Raji (cell line): ENCODE measurements around the gene KIAA0513.

Experiments used
- POLR2A ChIP-seq: IDR thresholded peaks from 2 replicates; pipeline ENCODE4 v1.6.1; 2011; ENCODE audit warnings: low read depth, low read length, control low read depth; ENCODE audit not compliant: insufficient read depth

Gene KIAA0513

DNA sequence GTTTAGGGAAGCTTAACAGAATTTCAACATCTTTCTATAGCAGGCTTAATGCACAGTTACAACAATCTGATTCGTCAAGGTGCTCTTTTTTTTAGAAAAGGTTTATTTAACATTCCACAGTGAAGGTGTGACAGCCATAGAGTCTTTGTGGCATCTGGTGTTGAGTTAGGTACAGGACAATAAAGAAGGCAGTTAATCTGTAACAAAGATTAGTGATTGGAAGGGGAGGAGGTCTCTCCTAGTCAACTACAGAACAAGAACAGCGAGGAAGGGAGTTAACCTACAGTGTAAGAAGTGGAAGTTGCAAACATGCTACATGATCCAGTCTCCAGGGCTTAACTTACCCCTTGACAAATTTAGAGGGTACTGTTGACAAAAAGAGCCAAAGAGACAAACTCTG, 13.3 kb upstream of the KIAA0513 start:
- no peak for TF ChIP-seq POLR2A

- no peak for TF ChIP-seq POLR2A
Observed at GRCh38 chr16:85015481-85016187, 12.0 kb upstream of the KIAA0513 start.

DNA sequence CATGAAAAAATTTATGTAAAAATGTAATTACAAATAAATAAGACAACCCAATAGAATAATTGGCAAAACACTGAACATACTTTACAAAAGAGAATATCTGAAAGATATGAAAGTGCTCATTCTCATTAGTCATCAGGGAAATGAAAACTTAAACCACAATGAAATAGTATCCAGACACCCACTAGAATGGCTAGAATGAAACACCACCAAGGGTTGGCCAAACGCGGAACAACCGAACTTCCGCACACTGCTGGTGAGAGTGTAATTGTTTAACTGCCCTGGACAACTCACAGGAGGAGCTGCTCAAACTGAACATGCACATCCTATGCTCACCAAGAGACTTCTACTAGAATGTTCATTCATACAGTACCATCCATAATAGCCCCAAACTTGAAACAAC, 10.4 kb upstream of the KIAA0513 start:
- TF ChIP-seq POLR2A: no peak

DNA sequence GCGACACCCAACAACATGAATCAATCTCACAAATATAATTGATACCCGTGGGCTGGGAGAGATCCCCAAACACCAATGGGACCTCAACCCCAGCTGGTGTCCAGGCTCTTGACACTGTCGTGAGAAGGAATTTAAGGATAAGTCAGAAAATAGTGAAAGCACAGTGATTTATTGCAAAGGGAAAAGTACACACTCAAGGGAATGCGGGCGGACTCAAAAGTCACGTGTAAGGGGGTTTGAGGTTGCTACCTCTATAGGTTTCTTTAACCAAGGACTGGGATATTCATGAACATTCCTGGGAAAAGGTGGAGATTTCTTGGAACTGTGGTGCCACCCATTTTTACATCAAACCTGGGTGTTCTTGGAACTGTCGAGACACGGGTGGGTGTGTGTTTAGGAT, 10.0 kb upstream of the KIAA0513 start:
- no peak for TF ChIP-seq POLR2A

GRCh38 chr16:85018529-85019236, 8.9 kb upstream of the KIAA0513 start:
- TF ChIP-seq POLR2A: no peak

- TF ChIP-seq POLR2A: no peak
Observed at GRCh38 chr16:85019659-85020245, 7.8 kb upstream of the KIAA0513 start.

DNA sequence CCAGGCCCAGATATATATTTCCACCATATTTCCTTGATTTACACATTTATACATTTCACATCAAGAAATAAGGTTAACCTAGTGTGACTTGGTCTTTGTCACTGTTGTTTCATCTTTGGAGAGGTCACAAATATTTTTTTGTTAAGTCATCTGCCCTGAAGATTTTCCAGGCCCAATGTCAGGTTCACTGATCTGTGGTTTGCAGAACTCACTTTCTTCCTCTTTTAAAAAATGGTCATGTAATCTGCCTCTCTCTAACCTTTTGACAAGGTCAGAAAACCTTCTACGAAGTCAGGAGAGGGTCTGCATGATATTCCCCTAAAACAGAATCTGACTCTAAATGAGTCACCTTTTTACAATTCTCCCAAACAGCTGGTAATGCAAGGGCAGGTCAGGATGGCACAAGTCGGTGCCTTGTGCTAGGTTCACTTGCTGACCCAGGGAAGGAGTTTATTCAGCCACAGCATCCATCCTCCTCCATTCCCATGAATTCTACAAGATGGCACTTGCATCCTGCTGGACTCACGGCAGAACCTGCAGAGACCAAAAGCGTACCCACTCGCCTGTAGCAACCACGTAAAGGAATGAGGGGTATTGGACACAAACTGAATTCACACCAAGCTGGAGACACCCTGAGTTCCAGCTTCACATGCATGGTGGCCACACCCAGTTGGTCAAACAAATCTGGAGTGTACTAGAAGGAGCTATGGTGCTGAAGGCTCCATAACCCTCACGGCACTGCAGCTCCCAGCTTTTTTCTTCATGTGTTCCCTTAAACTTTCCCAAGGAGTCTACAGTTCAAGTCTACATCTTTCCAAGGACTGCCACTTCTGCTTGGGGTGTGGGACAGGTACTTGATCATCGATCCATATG, 1.6 kb upstream of the KIAA0513 start:
- no peak for TF ChIP-seq POLR2A

GRCh38 chr16:85026703-85027102, 892 bp upstream of the KIAA0513 start:
- TF ChIP-seq POLR2A: no peak

GRCh38 chr16:85027958-85028684, 526 bp downstream of the KIAA0513 start:
- no peak for TF ChIP-seq POLR2A

GRCh38 chr16:85028685-85029407, 1.3 kb downstream of the KIAA0513 start:
- TF ChIP-seq POLR2A: no peak

- TF ChIP-seq POLR2A: no peak
Observed at GRCh38 chr16:85029408-85029784, 1.8 kb downstream of the KIAA0513 start.

DNA sequence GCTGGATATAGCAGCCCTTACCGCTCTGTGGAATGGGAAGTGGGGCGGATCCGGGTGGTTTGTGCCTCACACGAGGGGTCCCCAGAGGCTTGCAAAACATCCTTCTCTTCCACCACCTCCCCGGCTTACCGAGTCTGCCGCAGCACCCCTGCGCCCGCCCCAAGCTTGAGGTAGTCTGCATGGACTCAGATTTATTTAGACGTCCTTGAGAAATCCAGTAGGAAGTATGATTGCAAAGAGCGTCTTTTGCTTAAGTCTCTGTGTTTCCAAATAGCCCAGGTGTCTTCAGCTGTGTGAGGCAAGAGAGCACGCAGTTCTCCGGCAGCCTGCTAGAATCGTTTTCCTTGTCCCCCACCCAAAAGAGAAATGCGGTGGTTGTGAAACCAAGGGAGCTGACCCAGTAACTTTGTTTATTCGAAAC, 2.4 kb downstream of the KIAA0513 start:
- TF ChIP-seq POLR2A: no peak

DNA sequence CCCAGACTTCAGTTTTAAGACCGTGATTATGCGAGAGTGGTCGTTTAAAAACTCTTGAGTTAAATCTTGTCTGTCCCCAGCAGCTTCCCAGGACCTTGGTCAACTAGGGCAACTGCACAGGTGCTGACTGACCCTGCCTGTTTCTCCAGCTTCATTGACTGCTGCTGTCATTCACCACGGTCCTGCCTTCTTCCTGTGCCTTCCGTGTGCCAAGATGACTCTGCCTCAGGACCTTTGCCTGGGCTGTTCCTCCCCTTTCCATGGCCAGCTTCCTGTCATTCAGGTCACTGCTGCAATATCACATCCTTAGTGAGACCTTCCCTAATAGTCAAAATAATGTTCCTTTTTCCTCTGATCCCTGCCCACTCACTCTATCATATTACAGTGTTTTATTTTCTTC, 3.9 kb downstream of the KIAA0513 start:
- no peak for TF ChIP-seq POLR2A

DNA sequence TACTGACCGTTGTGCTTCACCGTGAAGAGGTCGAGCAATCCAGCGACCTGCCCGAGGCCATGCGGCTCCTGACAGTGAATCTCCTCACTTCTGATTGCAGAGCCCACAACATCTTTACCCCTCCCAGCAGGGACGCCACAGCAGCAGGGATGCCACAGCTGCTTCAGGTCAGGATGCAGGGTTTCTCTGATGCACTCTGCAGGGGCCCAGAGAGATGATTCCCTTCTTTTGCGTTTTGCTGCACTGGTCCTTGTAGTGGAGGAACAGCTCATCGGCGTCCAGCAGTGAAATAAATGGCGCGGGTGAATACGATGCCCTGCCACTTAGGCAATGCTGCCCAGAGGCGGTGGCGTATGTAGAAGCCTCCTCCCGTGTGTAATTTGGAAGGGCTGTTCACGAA, 5.6 kb downstream of the KIAA0513 start:
- TF ChIP-seq POLR2A: no peak
